ENCODE results near the gene GLA.

The GLA gene

DNA sequence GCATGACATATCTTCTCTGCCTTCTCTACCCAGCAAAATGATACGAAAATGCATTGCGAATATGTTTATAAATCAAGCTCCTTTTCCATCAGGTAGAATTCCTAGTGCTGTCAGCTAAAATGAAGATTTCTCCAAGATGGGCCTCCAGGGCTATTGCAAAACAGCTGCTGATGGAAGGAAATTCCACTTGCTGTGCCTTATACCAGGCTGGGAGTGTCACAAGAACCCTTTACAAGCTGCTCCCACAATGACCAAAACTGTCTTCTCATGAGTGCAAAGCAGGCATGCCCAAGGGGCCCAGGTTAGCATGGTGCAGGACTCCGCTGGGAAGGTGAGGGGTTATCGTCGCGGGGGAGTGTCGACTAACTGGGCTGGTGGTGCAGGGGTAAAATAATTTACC, 9.0 kb upstream of the GLA start:
- DNase-seq (ENCODE audit: low read depth): no peak
- no peak overlapping the region for H3K4me3 ChIP-seq (ENCODE audit: control insufficient read depth, low read depth, low read length)
- TF ChIP-seq, protein P1, sequence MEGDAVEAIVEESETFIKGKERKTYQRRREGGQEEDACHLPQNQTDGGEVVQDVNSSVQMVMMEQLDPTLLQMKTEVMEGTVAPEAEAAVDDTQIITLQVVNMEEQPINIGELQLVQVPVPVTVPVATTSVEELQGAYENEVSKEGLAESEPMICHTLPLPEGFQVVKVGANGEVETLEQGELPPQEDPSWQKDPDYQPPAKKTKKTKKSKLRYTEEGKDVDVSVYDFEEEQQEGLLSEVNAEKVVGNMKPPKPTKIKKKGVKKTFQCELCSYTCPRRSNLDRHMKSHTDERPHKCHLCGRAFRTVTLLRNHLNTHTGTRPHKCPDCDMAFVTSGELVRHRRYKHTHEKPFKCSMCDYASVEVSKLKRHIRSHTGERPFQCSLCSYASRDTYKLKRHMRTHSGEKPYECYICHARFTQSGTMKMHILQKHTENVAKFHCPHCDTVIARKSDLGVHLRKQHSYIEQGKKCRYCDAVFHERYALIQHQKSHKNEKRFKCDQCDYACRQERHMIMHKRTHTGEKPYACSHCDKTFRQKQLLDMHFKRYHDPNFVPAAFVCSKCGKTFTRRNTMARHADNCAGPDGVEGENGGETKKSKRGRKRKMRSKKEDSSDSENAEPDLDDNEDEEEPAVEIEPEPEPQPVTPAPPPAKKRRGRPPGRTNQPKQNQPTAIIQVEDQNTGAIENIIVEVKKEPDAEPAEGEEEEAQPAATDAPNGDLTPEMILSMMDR (IDR thresholded peaks at IDR 0.05; ENCODE audit: control insufficient read depth, insufficient read depth, low read depth, low read length, missing control alignments): no peak

- H3K4me3 ChIP-seq (ENCODE audit: control insufficient read depth, low read depth, low read length): no peak overlapping the region
- peak; percentile 54 for DNase-seq (ENCODE audit: low read depth)
- TF ChIP-seq, protein P1 (IDR thresholded peaks at IDR 0.05; ENCODE audit: control insufficient read depth, insufficient read depth, low read depth, low read length, missing control alignments): peak; percentile 84
Measured at GRCh38 chrX:101415180-101416145, 7.7 kb upstream of the GLA start.

DNA sequence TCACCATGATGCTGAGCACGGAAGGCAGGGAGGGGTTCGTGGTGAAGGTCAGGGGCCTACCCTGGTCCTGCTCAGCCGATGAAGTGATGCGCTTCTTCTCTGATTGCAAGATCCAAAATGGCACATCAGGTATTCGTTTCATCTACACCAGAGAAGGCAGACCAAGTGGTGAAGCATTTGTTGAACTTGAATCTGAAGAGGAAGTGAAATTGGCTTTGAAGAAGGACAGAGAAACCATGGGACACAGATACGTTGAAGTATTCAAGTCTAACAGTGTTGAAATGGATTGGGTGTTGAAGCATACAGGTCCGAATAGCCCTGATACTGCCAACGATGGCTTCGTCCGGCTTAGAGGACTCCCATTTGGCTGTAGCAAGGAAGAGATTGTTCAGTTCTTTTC, 4.3 kb upstream of the GLA start:
- TF ChIP-seq, protein P1 (IDR thresholded peaks at IDR 0.05; ENCODE audit: control insufficient read depth, insufficient read depth, low read depth, low read length, missing control alignments): no peak
- no peak overlapping the region for H3K4me3 ChIP-seq (ENCODE audit: control insufficient read depth, low read depth, low read length)
- DNase-seq (ENCODE audit: low read depth): no peak

- no peak for DNase-seq (ENCODE audit: low read depth)
- TF ChIP-seq, protein P1 (IDR thresholded peaks at IDR 0.05; ENCODE audit: control insufficient read depth, insufficient read depth, low read depth, low read length, missing control alignments): no peak
- H3K4me3 ChIP-seq (ENCODE audit: control insufficient read depth, low read depth, low read length): no peak overlapping the region
Measured at GRCh38 chrX:101410461-101410860, 2.7 kb upstream of the GLA start.

DNA sequence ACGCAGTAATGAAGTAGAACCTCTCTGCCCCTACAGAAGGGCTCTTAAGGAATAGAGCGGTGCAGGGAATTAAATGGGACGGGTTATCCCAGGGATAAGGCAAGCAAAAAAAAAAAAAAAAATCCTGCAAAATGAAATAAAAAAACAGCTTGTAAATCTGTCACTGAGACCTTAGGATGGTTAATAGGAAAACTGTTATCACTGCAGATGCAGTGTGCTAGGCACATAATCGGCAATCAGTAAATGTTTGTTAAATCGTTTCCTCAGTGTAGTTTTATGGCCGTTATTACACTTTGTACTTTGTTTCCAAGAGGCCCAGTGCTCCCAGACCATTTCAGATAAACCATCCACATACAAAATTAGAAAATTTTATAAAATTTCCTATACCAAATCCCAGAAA, 1.3 kb upstream of the GLA start:
- H3K4me3 ChIP-seq (ENCODE audit: control insufficient read depth, low read depth, low read length): peak overlapping the region; percentile 64
- no peak for DNase-seq (ENCODE audit: low read depth)
- TF ChIP-seq, protein P1 (IDR thresholded peaks at IDR 0.05; ENCODE audit: control insufficient read depth, insufficient read depth, low read depth, low read length, missing control alignments): no peak

GRCh38 chrX:101408532-101408841, 762 bp upstream of the GLA start:
- TF ChIP-seq, protein P1 (IDR thresholded peaks at IDR 0.05; ENCODE audit: control insufficient read depth, insufficient read depth, low read depth, low read length, missing control alignments): no peak
- peak overlapping the region; percentile 64 for H3K4me3 ChIP-seq (ENCODE audit: control insufficient read depth, low read depth, low read length)
- no peak for DNase-seq (ENCODE audit: low read depth)
